ENCODE data around the gene TRIM5.

TRIM5 gene

GRCh38 chr11:5624489-5625279, 60.2 kb downstream of the TRIM5 start, which contains the start of gene TRIM34:
Gene TRIM34, plus strand, starts transcription at chr11:5625001. Its CDS starts 7,331 bp downstream, at chr11:5632332.
- peak; percentile 66 for DNase-seq (ENCODE audit: low read depth)

- no peak for DNase-seq (ENCODE audit: low read depth)
Measured at GRCh38 chr11:5622802-5623201, 62.1 kb downstream of the TRIM5 start.

DNA sequence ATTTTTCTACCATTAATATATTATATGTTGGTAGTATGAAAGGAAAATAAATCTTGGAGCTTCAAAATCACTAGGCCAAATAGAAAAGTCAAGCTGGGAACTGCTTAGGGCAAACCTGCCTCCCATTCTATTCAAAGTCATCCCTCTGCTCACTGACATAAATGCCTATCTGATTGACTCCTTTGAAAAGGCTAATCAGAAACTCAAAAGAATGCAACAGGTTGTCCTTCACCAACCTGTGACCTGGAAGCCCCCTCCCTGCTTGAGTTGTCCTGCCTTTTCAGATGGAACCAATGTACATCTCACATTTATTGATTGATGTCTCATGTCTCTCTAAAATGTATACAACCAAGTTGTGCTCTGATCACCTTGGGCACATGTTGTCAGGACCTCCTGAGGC, 63.3 kb downstream of the TRIM5 start:
- no peak for DNase-seq (ENCODE audit: low read depth)

DNA sequence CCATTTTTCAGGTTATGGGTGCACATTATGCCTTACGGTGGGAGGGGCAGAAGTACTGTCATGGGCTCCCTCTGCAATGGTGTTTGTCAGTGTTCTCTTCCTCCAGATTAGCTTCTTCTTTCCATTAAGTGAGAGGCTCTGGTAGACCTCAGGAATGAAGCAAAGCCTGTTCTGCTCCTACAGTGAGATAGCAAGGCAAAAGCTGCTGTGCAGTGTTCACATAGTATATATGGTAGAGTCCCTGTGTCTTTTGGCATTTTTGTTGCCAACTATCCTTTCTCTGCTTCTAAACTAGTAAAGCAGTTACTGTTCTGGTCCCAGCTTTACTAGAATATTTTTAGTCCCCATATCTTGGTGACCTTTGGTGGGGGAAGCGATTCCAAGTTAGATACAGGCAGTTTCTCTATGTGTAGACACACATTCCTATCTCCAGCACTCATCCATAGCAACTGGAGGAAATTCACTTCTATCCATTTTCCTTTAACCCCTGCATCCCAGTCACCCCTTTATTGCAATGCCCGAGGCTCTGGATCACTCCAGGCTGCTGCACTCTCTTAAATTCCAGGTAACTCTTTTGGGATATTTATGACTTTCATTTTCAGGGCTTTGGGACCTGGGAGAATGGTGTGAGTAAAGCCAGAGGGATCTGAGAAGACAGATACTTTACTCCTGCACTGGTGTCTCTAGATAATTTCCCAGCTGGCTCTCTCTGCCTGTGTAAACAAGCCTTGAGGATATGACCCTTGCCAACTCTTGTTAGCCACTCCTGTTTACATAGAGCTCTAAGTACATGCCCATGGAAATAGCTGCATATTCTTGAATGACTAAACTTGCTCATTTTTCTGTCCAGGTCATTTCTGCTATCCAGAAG, 64.0 kb downstream of the TRIM5 start:
- peak; percentile 81 for DNase-seq (ENCODE audit: low read depth)

- DNase-seq (ENCODE audit: low read depth): peak; percentile 59
Measured at GRCh38 chr11:5618807-5619206, 66.1 kb downstream of the TRIM5 start.
